Endometrial microvascular endothelial cells (primary cell): ENCODE results near the gene DAP. TPM values are rescaled to one million over a fixed set of nuclear protein-coding genes. Genes with fewer than 3 reads are reported as not detected.

Experiments used
- in situ Hi-C: cut with HindIII; loops from 2 replicates; pipeline ENCODE4 v1.10.0; 2017; ENCODE audit warnings: low sequenced_read_pairs, low pct_unique_long_range_greater_than_20kb; ENCODE audit errors: inconsistent ontology term
- total RNA-seq: library from RNA; depleted of rRNA; stranded (reverse); fragments of >200 nt; gene quantifications from one replicate; pipeline ENCODE4 v1.2.3, GENCODE V29; 2015; ENCODE audit errors: inconsistent ontology term

Gene DAP
- total RNA-seq, 1 donor from 2014 or later = 117 TPM

DNA sequence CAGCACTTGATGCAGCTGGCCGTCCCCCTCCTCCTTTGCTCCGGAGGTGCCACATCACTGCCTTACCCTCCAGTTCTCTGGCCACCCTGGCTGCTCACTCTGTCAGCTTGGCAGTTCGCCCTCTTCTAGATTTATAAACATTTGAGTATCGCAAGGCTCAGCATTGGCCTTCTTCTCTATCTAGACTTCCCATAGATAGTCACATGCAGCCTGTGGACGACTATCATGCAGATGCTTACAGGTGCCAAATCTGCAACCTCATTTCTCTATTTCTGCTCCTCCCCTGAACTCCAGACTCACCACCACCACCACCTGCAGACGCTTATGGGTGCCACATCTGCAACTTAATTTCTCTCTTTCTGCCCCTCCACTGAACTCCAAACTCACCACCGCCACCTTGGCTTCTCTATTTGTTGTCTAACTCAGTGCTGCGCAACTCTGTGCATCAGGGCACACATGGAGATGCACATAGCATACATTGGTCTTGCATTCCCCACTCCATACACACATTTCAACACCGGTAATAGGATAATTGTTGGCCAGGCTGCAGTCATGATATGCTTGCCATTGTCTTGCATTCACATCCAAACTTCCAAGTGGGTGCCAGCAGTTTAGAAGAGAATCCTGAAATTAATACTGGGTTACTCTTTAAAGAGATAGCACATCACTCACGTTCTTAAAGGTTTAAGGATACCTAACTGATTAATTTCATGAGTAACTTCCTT is 1.9 kb upstream of the DAP start:
- in situ Hi-C loops = no loop called here

GRCh38 chr5:10761933-10762775 is 1.1 kb upstream of the DAP start:
- in situ Hi-C loops = no loop called here

- in situ Hi-C loops = no loop called here
Measured at GRCh38 chr5:10760921-10761184, 181 bp downstream of the DAP start.

- in situ Hi-C loops = no loop called here
Measured at GRCh38 chr5:10760096-10760920, 726 bp downstream of the DAP start.

- in situ Hi-C loops = no loop called here
Measured at GRCh38 chr5:10759111-10759510, 1.9 kb downstream of the DAP start.

DNA sequence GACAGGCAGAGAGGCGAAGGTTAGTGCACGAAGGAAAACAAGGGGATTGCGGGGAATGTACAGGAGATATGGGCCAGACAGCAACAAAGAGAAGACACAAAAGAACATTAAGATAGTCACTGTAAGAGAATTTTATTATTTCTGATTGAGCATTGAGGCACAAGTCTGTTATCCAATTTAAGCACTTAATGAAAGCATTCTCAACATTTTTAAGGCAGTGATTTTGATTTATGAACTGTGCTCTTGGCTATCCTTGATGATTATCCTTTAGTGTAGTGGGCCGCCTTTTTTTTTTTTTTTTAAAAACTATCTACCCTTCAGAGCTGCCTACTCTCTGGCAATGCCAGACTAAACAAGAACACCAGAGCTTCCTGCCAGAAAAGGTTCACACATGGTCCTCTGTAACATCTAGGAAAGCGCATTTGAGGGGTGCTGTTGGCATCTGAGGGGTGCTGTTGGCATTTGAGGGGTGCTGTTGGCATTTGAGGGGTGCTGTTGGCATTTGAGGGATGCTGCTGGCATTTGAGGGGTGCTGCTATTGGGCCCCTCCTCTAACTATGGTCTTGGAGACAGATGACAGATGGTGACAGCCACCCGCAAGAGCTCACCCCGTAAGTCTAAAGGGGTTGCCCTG is 3.0 kb downstream of the DAP start:
- in situ Hi-C loops = no loop called here

DNA sequence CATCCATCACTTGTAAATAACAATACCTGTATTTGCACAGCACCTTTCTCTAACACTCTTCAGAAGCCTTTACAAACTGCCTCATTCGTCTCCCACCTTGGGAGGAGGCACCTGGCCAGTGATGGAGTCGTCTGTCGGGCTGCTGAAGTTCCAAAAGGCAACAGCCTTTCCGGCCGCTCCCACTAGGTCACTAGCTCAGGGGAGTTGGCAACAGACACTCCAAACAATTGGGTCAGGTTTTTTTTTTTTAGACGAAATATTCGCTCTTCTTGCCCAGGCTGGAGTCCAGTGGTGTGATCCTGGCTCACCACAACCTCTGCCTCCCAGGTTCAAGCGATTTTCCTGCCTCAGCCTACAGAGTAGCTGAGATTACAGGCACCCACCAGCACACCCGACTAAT is 4.0 kb downstream of the DAP start:
- in situ Hi-C loops = no loop called here

GRCh38 chr5:10756549-10756948 is 4.5 kb downstream of the DAP start:
- in situ Hi-C loops = no loop called here

DNA sequence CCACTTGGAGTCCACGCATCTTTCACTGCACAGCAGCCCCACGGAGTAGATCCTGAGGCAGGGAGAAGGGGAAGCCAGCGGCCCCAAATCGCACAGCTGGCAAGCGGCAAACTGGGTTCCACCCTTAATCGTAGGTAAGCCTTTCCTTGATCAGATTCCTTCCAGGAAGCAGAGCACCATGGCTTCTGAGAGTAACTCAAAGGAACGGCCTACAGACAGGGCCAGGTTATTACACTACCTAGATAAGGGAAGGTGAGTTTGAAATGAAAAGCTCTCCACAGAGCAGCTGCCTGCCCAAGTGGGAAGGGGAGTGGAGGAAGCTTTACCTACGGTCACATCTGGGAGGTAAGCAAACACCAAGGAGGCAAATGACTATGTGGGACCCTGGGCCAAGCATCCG is 7.9 kb downstream of the DAP start:
- in situ Hi-C loops = no loop called here

GRCh38 chr5:10752451-10752850 is 8.6 kb downstream of the DAP start:
- in situ Hi-C loops = no loop called here

DNA sequence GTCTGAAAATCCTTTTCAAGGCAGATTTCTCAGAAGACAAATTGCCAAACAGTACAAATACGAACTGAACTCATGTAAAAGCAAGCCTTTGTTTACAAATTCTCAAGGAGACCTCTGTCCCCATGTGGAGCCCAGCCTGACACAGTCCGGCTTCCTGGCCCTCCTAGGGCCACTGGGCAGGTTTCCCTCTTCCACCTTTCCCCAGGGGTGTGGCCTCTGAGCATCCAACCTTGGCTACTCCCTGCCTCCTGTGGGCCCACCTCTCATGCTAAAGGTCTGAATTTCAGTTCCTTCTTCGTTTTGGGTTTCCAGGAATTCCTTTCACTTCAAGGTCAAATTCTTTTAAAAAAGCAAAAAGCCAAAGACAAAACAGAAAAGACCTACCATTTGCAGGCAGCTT is 10.1 kb downstream of the DAP start:
- in situ Hi-C loops = no loop called here

GRCh38 chr5:10747678-10748622 is 13.1 kb downstream of the DAP start:
- in situ Hi-C loops = no loop called here

DNA sequence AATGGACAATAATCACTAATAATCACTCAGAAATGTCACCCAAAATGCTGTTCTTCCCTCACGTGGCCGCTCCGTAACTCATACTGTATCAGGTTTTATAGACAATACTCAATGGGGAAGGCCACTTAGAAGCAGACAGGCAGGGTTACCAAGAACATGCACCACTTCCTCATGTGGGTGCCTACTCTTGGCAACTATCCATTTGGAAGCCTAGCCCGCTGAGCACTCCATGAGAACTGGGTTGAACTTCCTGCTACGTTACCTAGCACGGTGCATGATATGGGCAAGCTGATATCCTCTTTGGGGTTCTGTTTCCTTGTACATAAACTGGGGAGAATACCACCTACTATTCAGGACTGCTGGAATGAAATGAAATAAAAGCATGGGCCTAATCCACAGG is 14.3 kb downstream of the DAP start:
- in situ Hi-C loops = no loop called here

- in situ Hi-C loops = no loop called here
Measured at GRCh38 chr5:10745133-10745532, 15.9 kb downstream of the DAP start.

DNA sequence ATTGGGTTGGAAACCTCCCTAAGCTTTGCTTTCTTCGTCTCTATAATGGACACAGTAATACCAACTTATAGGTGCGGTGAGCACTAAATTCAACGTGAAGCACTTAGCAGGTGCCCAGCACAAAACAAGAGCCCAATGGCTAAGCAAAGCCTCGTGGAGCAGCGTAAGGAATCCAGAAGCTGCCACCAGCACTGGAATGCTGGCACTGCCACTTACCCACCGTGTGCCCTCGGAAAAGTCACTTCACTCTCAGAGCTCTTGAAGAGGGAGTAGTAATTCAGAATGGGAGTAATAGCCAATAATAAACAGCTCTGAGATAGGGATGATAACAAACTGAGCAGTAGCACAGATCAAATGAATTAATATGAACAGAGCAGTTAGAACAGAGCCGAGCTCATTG is 16.4 kb downstream of the DAP start:
- in situ Hi-C loops = no loop called here

DNA sequence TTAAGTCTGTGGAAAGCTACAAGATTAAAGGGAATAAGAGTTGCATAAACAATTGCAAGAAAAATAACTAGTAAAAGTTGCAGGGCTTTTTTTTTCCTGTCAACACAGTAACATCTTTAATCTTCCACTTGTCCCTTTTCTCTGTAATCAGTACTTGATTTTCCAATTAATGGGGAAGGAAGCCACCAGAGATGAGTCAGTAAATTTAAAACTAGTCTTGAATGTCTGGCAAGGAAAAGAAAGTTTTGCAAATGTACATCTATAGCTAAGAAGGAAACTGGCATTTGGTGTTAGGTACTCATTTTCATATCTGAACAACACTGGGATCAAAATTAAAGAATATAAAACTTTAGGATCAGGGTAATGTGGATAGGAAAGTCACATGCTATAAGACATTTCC is 17.1 kb downstream of the DAP start:
- in situ Hi-C loops = no loop called here

GRCh38 chr5:10743526-10743925 is 17.5 kb downstream of the DAP start:
- in situ Hi-C loops = no loop called here

GRCh38 chr5:10741661-10742060 is 19.4 kb downstream of the DAP start:
- in situ Hi-C loops = no loop called here
